GM12891 (cell line): ENCODE data around the gene CDC25A.

Source experiments
- DNase-seq: peaks from one replicate; pipeline ENCODE4 v3.0.0; 2011; ENCODE audit warnings: low spot score; ENCODE audit not compliant: insufficient read length
- FAIRE-seq: peaks from 2 replicates; lab custom pipeline; 2011; peaks lifted over from hg19 to GRCh38; lab: Jason Lieb, UNC
- PAX5 ChIP-seq: IDR thresholded peaks from 2 replicates; pipeline ENCODE4 v1.6.1; 2011; ENCODE audit warnings: low read length, moderate library complexity, mild to moderate bottlenecking; ENCODE audit not compliant: insufficient read depth, severe bottlenecking
- POLR2A ChIP-seq: IDR thresholded peaks from 2 replicates; pipeline ENCODE4 v1.6.1; 2011; ENCODE audit warnings: low read depth, low read length, control low read depth
- POLR2AphosphoS5 ChIP-seq: IDR thresholded peaks from 2 replicates; pipeline ENCODE4 v1.6.1; 2011; ENCODE audit warnings: low read depth, low read length, control low read depth
- POU2F2 ChIP-seq: IDR thresholded peaks from 2 replicates; pipeline ENCODE4 v1.6.1; 2011; ENCODE audit warnings: low read depth, mild to moderate bottlenecking, control low read depth, low read length, moderate library complexity
- SPI1 ChIP-seq: IDR thresholded peaks from 2 replicates; pipeline ENCODE4 v1.6.1; 2011; ENCODE audit warnings: low read depth, low read length, control low read depth
- TAF1 ChIP-seq: IDR thresholded peaks from 2 replicates; pipeline ENCODE4 v1.6.1; 2011; ENCODE audit warnings: low read depth, low read length, control low read depth

CDC25A gene

GRCh38 chr3:48143992-48144391, 44.2 kb downstream of the CDC25A start:
- DNase-seq: no peak
- TF ChIP-seq SPI1 (no peak), POU2F2 (no peak), PAX5 (no peak), TAF1 (no peak), POLR2A (no peak), POLR2AphosphoS5 (no peak)
- no peak for FAIRE-seq

- FAIRE-seq: no peak
- TF ChIP-seq SPI1: no peak
- no peak for TF ChIP-seq POU2F2
- TF ChIP-seq PAX5: no peak
- no peak for TF ChIP-seq POLR2AphosphoS5
- TF ChIP-seq POLR2A: no peak
- no peak for TF ChIP-seq TAF1
These were observed 44.6 kb downstream of the CDC25A start for GRCh38 chr3:48143567-48143966.

GRCh38 chr3:48142316-48142870, 45.8 kb downstream of the CDC25A start:
- no peak for DNase-seq
- TF ChIP-seq POLR2AphosphoS5 (no peak), SPI1 (no peak), POLR2A (no peak), TAF1 (no peak), PAX5 (no peak), POU2F2 (no peak)
- no peak for FAIRE-seq

More at GRCh38 chr3:48143567-48143966, 44.6 kb downstream of the CDC25A start:
- no peak for DNase-seq

- no peak for TF ChIP-seq POLR2A
- no peak for TF ChIP-seq SPI1
- no peak for TF ChIP-seq PAX5
- TF ChIP-seq POU2F2: no peak
- TF ChIP-seq TAF1: no peak
- TF ChIP-seq POLR2AphosphoS5: no peak
- peak; percentile 9 for FAIRE-seq
- no peak for DNase-seq
These were observed 46.5 kb downstream of the CDC25A start for GRCh38 chr3:48141604-48142137.

GRCh38 chr3:48140936-48141603, 47.1 kb downstream of the CDC25A start:
- DNase-seq: no peak
- TF ChIP-seq POLR2A (no peak), SPI1 (no peak), TAF1 (no peak), POLR2AphosphoS5 (no peak), POU2F2 (no peak), PAX5 (no peak)
- no peak for FAIRE-seq

- DNase-seq (no peak), FAIRE-seq (no peak)
- TF ChIP-seq POLR2AphosphoS5: no peak
- no peak for TF ChIP-seq PAX5
- TF ChIP-seq SPI1: no peak
- no peak for TF ChIP-seq TAF1
- TF ChIP-seq POLR2A: no peak
- no peak for TF ChIP-seq POU2F2
These were observed 47.9 kb downstream of the CDC25A start for GRCh38 chr3:48140336-48140757.

GRCh38 chr3:48137425-48137999, 50.7 kb downstream of the CDC25A start:
- TF ChIP-seq POLR2A: no peak
- TF ChIP-seq POLR2AphosphoS5: no peak
- TF ChIP-seq SPI1: no peak
- TF ChIP-seq TAF1: no peak
- TF ChIP-seq POU2F2: no peak
- TF ChIP-seq PAX5: no peak
- FAIRE-seq: no peak
- no peak for DNase-seq

- TF ChIP-seq POU2F2: no peak
- no peak for TF ChIP-seq POLR2A
- FAIRE-seq: no peak
These were observed 52.4 kb downstream of the CDC25A start for GRCh38 chr3:48135552-48136495.

GRCh38 chr3:48130321-48130904, 57.8 kb downstream of the CDC25A start:
- DNase-seq (no peak), FAIRE-seq (peak; percentile 5)
- TF ChIP-seq SPI1 (0 out of 2 replicates have a peak, but pooled peaks have one; percentile 22), PAX5 (no peak), POLR2AphosphoS5 (no peak), TAF1 (no peak)

More at GRCh38 chr3:48135552-48136495, 52.4 kb downstream of the CDC25A start:
- no peak for DNase-seq
